HG02943 (cell line): ENCODE data around the gene IL1A.

ENCODE experiments used
- ATAC-seq: cut with Tn5 transposase; IDR thresholded peaks from one replicate; pipeline ENCODE4 v1.9.1; 2021; ENCODE audit warnings: mild to moderate bottlenecking, low read depth, moderate library complexity; ENCODE audit not compliant: unreplicated experiment

IL1A gene

DNA sequence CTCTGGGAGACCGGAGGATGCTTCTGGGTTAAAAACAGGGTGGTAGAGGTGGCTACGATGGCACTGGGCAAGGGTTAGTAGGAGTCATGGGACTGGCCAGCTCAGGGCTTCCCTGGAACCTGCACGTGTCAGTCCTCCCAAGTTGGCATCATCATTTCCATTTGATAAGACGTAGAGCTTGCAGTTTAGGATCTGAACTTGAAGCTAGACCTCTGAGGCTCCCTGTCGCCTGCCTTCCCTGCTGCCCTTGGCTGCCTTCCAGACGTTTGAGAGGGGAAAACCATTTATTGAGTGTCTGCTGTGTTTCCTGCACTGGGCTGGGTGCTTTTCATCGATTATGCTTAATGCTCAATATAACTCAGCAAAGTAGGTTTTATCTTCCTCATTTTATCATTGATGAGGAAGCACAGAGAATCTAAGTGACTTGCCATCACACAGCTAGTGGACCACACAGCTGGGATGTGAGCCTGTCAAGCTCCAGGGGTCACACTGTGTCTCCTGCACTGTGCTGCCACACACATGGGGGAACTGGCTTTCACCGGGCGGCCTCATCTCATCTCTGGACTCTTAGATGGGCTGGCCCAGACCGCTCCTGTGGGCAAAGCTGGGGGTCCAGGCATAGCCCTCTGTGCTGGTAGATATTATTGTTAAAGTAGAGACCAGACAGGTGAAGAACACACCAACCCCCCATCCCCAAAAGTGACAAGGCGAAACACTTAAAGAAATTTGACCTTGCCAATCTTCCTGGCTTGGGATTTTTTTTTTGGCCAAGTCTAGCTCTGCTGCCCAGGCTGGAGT is 55.7 kb downstream of the IL1A start:
- ATAC-seq = no peak

DNA sequence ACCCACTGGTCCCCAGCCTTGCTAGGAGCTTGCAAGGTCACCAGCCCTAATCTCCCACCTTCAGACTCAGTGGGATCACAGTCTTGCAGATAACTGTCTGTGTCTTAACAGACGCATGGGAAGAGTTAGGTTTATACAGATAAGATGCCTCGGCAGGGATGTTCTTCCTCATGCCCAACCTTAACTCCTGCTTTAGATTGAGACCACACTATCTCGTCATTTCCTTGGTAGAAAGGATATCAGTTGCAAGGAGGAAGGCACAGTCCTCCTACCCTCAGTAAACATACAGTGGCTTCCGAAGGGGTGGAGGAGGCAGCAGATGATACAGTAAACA is 56.3 kb downstream of the IL1A start:
- ATAC-seq = no peak

DNA sequence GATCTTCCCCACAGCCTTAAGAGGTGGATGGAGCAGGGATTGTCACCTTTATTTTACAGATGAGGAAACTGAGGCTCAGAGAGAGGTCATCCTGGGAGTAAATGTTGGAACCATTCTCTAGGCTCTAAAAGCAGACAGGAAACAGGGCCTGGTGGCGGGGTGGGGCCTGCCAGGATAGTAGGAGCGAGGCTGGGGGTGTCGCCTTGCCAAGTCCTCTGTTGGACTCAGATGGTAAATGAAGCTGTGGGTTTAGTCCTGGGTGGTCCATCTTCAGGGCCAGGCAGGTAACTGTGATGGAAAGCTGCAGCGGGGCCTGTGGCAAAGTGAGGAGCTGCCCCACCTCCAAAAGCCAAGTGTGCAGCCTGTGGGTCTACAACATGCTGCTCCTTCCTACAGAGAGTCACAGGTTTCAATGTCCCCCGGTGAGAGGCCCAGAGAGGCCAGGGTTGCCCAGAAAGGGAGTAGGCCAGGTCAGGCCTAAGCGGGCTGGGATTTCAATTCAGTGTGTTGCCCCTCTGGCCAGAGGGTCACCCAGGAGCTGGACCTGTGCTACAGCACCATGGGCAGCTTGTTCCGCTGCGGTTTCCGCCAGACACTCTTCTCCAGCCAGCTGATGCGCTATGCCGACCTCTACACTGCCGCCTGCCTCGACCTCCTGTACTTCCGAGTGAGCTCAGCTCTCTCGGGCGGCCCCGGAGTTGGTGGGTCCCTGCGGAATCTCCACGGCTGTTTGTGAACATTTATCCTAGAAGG is 56.8 kb downstream of the IL1A start:
- no peak for ATAC-seq

DNA sequence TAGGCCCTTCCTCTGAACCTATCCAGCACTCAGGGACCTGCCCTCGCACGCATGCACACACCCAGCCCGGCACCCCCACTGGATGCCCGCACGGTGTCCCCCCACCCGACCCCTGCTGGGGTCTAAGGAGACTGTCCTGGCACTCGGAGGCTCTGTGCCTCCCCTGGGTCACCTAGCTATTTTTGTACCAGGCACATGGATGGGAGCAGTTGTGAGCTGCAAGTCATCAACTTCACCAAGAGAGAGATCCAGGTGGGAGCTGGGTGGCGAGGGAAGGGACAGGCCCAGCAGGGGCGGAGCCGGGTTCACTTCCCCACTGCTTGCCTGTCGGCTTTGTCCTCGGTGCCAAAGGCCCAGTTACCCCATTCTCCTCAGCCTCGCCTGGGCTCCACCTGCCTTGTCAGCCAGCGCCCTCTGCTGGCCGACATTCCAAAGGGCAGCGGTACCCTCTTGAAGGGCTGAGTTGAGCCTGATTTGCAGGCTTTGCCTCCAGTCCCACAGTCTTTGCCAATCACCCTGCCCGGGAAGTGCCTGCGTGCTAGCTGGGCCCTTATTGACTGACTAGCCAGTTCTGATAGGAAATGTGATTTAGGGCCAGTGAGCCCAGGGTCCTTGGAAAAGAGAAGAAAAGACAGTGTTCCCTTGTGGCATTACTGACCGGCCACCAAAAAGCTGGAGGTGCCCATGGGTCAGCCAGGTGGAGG is 57.7 kb downstream of the IL1A start:
- ATAC-seq = peak; percentile 73

DNA sequence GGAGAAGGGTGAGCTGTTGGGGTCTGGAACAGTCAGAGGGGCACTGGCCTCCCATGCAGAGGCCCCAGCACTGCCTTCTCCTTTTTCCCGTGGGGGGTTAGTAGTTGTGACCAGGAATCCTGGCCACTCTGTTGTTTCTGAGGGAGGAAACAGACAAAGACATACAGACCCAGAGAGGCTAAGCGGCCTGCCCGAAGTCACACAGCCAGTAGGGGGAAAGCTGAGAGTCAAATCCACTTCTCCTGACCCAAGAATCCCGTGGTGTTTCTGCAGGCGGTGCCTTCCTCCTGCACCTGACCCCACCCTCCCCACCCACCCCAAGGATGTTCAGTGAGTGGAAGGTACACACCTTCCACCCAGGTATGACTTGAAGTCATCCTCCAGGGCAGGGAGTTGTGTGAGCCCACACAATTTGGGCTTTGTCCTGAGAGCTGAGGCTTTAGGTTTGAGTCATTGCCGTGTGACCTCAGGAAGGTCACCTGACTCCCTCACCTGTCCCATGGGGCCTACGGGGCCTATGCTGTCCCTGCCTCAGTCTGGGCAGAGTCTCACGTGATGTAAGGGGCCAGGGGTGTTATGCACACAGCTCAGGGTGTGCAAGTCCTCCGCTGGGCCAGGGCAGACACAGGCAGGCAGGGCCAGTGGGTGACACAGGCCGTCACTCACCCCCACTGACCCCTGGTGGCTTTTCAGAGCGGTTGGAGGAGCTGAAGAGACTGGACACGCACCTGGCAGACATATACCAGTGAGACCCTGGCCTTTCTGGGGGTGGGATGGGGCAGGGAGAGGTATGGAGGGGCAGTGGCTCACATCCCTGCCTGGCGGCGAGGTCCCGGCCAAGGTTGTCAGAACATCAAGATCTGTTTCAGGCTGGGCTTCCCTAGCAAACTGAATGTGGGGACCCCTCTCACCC is 58.5 kb downstream of the IL1A start:
- ATAC-seq = peak; percentile 27

DNA sequence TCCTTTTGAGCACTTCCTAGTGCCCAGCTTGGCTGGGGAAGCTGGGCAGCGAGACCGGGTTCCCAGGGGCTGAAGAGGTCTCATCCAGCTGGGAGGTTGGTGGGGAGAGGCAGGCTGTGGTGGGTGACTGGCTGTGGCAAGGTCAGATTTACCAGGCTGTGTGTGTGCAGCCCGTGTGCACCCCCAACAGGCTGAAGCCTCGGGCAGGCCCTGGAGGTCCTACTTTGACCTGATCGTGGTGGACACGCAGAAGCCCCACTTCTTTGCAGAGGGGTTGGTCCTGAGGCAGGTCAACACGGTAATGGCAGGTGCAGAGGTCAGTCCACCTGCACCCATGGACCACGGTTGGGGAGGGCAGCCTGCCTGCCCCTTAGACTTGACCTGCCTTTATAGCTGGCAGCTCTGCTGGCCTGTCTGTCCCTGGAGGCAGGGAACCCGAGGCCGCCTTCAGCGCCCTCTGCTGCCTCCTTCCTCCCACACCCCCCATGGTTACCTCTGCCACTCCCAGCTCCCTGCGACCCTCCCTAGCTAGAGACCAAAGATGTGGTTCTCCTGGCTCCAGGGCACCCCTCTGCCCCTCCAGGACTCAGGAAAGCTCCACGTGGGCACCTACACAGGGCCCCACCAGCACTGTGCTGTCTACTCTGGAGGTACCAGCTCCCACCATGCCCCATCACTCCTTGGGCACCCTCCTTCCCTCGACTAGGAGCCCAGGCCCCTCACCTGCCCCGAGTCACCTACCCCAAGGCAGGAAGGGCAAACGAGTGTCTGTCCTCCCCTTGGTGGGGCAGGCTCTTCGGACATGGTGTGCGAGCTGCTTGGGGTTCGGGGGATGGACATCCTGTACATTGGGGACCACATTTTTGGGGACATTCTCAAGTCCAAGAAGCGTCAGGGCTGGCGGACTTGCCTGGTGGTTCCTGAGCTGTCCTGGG is 59.4 kb downstream of the IL1A start:
- no peak for ATAC-seq

DNA sequence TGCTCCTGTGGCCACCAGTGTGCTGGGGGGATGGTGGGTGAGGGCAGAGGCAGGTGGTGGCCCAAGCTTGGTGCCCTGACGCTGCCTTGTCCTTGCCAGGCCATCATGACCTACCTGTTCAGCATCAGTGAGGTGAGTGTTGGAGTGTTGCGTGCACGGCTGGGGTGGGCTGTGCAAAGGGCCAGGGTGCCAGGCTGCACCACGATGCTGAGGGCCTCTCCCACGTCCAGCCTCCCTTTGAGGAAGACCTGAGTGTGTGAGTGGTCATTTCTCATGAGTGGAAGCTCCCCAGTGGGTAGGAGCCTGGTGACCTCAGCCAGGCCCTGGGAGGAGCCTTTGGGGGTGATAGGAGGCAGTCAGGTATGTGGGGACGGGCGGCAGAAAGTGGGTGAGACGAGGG is 60.3 kb downstream of the IL1A start:
- no peak for ATAC-seq
